ENCODE measurements around the gene ATP6V0B.

Gene ATP6V0B

DNA sequence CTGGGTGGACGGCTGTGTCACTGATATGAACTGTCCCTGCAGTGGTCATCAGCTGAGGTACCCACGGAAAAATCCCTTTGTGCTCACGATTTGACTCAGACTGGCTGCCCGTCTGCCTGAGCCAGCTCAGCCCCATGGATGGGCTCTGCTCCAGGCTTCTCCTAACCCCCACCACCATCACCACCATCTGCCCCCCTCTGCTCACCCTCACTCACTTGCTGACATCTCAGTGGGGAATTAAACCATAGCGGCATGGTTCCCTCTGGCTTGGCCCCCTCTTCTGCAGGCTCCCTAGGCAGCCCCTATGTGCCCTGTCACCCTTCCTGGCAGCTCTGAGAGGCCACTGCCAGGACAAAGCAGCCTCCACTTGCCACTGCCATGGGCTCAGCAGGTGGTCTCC lies 39.2 kb downstream of the ATP6V0B start:
- DNase-seq (ENCODE audit: low spot score) = no peak
- CTCF ChIA-PET = interaction anchor here (0.6 to 0.8 kb wide), 2 partner anchors 22 to 134 kb away, joined by 3 to 4 read pairs; no protein-coding TSS in a partner anchor
- TF ChIP-seq, protein P1, sequence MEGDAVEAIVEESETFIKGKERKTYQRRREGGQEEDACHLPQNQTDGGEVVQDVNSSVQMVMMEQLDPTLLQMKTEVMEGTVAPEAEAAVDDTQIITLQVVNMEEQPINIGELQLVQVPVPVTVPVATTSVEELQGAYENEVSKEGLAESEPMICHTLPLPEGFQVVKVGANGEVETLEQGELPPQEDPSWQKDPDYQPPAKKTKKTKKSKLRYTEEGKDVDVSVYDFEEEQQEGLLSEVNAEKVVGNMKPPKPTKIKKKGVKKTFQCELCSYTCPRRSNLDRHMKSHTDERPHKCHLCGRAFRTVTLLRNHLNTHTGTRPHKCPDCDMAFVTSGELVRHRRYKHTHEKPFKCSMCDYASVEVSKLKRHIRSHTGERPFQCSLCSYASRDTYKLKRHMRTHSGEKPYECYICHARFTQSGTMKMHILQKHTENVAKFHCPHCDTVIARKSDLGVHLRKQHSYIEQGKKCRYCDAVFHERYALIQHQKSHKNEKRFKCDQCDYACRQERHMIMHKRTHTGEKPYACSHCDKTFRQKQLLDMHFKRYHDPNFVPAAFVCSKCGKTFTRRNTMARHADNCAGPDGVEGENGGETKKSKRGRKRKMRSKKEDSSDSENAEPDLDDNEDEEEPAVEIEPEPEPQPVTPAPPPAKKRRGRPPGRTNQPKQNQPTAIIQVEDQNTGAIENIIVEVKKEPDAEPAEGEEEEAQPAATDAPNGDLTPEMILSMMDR (conservative IDR thresholded peaks at IDR 0.05; ENCODE audit: low read depth) = no peak
- POLR2A ChIA-PET (ENCODE audit: low non-redundant PET) = no interaction called here
- H3K27ac ChIP-seq = no peak overlapping the region

GRCh38 chr1:44014365-44015104 lies 39.8 kb downstream of the ATP6V0B start:
- no peak overlapping the region for H3K27ac ChIP-seq
- no peak for DNase-seq (ENCODE audit: low spot score)
- CTCF ChIA-PET = interaction anchor here (0.6 to 1.2 kb wide), 5 partner anchors 22 to 638 kb away, joined by 3 to 5 read pairs (median 4); no protein-coding TSS in a partner anchor
- TF ChIP-seq, protein P1 (conservative IDR thresholded peaks at IDR 0.05; ENCODE audit: low read depth) = no peak
- POLR2A ChIA-PET (ENCODE audit: low non-redundant PET) = no interaction called here

DNA sequence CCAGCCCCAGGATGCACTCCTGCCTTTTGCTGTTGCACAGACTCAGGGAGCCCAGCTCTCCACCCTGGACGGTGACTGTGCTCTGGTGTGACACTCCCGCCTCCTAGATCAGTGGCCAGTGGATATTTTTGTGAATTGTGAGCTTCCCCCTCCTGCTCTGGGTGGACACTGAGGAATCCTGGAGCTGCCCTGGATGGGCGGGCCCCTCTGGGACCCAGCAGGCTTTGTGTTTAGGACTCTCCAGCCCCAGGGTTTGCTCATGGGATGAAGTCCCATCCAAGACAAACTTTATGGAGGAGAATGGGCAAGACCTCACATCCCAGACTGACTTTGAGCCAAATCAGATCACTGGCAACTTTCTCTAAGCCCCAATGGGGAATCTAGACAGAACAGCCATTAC lies 40.4 kb downstream of the ATP6V0B start:
- DNase-seq (ENCODE audit: low spot score) = no peak
- H3K27ac ChIP-seq = peak overlapping the region; percentile 37
- TF ChIP-seq, protein P1 (conservative IDR thresholded peaks at IDR 0.05; ENCODE audit: low read depth) = no peak
- ChIA-PET POLR2A (ENCODE audit: low non-redundant PET) (no interaction called here), CTCF (interaction anchor here (0.7 to 1.2 kb wide), 2 partner anchors 21 to 637 kb away, joined by 4 to 5 read pairs; no protein-coding TSS in a partner anchor)

GRCh38 chr1:44016041-44016889 lies 41.5 kb downstream of the ATP6V0B start:
- TF ChIP-seq, protein P1 (conservative IDR thresholded peaks at IDR 0.05; ENCODE audit: low read depth) = no peak
- POLR2A ChIA-PET (ENCODE audit: low non-redundant PET) = no interaction called here
- CTCF ChIA-PET = interaction anchor here (1.2 kb wide), 1 partner anchor 11 kb away, joined by 3 read pairs; no protein-coding TSS in a partner anchor
- H3K27ac ChIP-seq = peak overlapping the region; percentile 37
- DNase-seq (ENCODE audit: low spot score) = no peak

GRCh38 chr1:44016890-44017400 lies 42.2 kb downstream of the ATP6V0B start:
- H3K27ac ChIP-seq = no peak overlapping the region
- TF ChIP-seq, protein P1 (conservative IDR thresholded peaks at IDR 0.05; ENCODE audit: low read depth) = no peak
- no peak for DNase-seq (ENCODE audit: low spot score)
- ChIA-PET CTCF (no interaction called here), POLR2A (ENCODE audit: low non-redundant PET) (no interaction called here)

- no peak overlapping the region for H3K27ac ChIP-seq
- POLR2A ChIA-PET (ENCODE audit: low non-redundant PET) = no interaction called here
- DNase-seq (ENCODE audit: low spot score) = no peak
- TF ChIP-seq, protein P1 (conservative IDR thresholded peaks at IDR 0.05; ENCODE audit: low read depth) = no peak
- CTCF ChIA-PET = interaction anchor here (0.6 to 1.1 kb wide), 3 partner anchors 14 to 22 kb away, joined by 3 to 11 read pairs (median 4); no protein-coding TSS in a partner anchor
These were observed 44.7 kb downstream of the ATP6V0B start for GRCh38 chr1:44019466-44019948.
